ENCODE data around the gene NSMF. TPM values are rescaled to one million over a fixed set of nuclear protein-coding genes. Genes with fewer than 3 reads are reported as not detected.

The NSMF gene
- total and polyA plus RNA-seq, 2 of the 8 experiments (the other 6 are each of a cell fraction or from before 2014, with no cell fraction given) = 56.7 to 65.1 TPM

- ChIA-PET POLR2A (ENCODE audit: partially characterized antibody) (no interaction called here), CTCF (ENCODE audit: partially characterized antibody) (interaction anchor here (1.2 to 1.4 kb wide), 3 partner anchors 8 to 129 kb away, joined by 3 to 5 read pairs (median 4); partner anchors contain the start of gene NRARP)
- H2AK5ac ChIP-seq (ENCODE audit: low read depth, low read length) = no peak overlapping the region
- no peak overlapping the region for H2BK120ac ChIP-seq (replicated peaks; ENCODE audit: low read depth, low read length)
- no peak overlapping the region for H3K9ac ChIP-seq (replicated peaks in 1 of 4; ENCODE audit: extremely low read depth in 1 of 4, low read depth in 3 of 4, low read length in 3 of 4)
- H4K20me1 ChIP-seq (replicated peaks in 1 of 2; ENCODE audit: control insufficient read depth in 1 of 2, insufficient read depth in 2 of 2, low read length in 2 of 2) = peaks cover 0 to 3% of the 10 kb centered on the region in 2 experiments
- FAIRE-seq (no peak), DNase-seq (ENCODE audit: low read depth in 1 of 2, low spot score in 2 of 2) (no peak)
- H3K56ac ChIP-seq (replicated peaks; ENCODE audit: insufficient read length, low read depth, low read length) = no peak overlapping the region
- H3K27ac ChIP-seq (ENCODE audit: low read depth, low read length) = no peak overlapping the region
- no peak overlapping the region for H3K4me3 ChIP-seq (ENCODE audit: extremely low read depth in 1 of 4, insufficient read depth in 2 of 4, low read depth in 3 of 4, low read length in 4 of 4)
- H3K36me3 ChIP-seq (ENCODE audit: control insufficient read depth in 2 of 4, insufficient read depth in 4 of 4, low read length in 3 of 4) = no peaks in the 10 kb centered on the region
- no peak overlapping the region for H2BK20ac ChIP-seq (ENCODE audit: low read length)
- no peak overlapping the region for H2BK5ac ChIP-seq (ENCODE audit: low read depth, low read length)
- no peak overlapping the region for H2BK15ac ChIP-seq (ENCODE audit: low read length)
- no peak overlapping the region for H3K18ac ChIP-seq (ENCODE audit: extremely low read depth, low read length)
- 84% methylated on average over 14 of the region's 23 CpGs; no CpG with 5 or more reads in 1 of the 2 experiments for WGBS, 2 experiments (ENCODE audit: extremely low coverage in 1 of 2, insufficient coverage in 1 of 2, insufficient read length in 1 of 2, insufficient replicate concordance in 2 of 2, low coverage in 1 of 2, low lambda C conversion rate in 2 of 2, missing lambda C conversion rate in 1 of 2)
- no peaks in the 10 kb centered on the region for H3K79me2 ChIP-seq (ENCODE audit: control insufficient read depth in 1 of 2, insufficient read depth in 2 of 2, low read length in 2 of 2)
- no peak overlapping the region for H2BK12ac ChIP-seq (ENCODE audit: low read depth, low read length)
- H4K5ac ChIP-seq (ENCODE audit: insufficient read length, low read depth, low read length) = no peak overlapping the region
- H3K27me3 ChIP-seq (replicated peaks in 1 of 4; ENCODE audit: control insufficient read depth in 3 of 4, extremely low read depth in 1 of 4, insufficient read depth in 3 of 4, low read length in 3 of 4) = no peaks in the 10 kb centered on the region
- no peak overlapping the region; the same call in 1 of the 2 replicates for H4K8ac ChIP-seq (ENCODE audit: extremely low read depth, insufficient read depth, low read length)
- no peak overlapping the region for H3K23ac ChIP-seq (ENCODE audit: insufficient read length)
- peaks cover 0 to 5% (median 0%) of the 10 kb centered on the region in 4 experiments; a peak in 3 of 7 replicates for H3K4me1 ChIP-seq (replicated peaks in 1 of 4; ENCODE audit: control insufficient read depth in 3 of 4, insufficient read depth in 4 of 4, low read length in 3 of 4)
- H3K14ac ChIP-seq (ENCODE audit: insufficient read length) = no peak overlapping the region
- no peaks in the 10 kb centered on the region for H3K23me2 ChIP-seq (ENCODE audit: low read depth, low read length)
- H3K9me3 ChIP-seq (ENCODE audit: insufficient read depth in 2 of 2, low read depth in 1 of 2, low read length in 1 of 2) = no peaks in the 10 kb centered on the region
- H3K79me1 ChIP-seq (ENCODE audit: low read depth, low read length) = peaks cover 11% of the 10 kb centered on the region
- H2AFZ ChIP-seq (ENCODE audit: low read length) = no peak overlapping the region
- H3K4me2 ChIP-seq (ENCODE audit: insufficient read depth in 1 of 2, low read depth in 2 of 2, low read length in 2 of 2) = no peak overlapping the region
- H4K91ac ChIP-seq (replicated peaks; ENCODE audit: insufficient read length, low read length) = no peak overlapping the region
- no peak overlapping the region for H3K4ac ChIP-seq (replicated peaks; ENCODE audit: insufficient read length, low read depth, low read length)
- TF ChIP-seq BACH1 (IDR thresholded peaks at IDR 0.05; ENCODE audit: low read length) = no peak
- no peak for TF ChIP-seq TCF12 (IDR thresholded peaks at IDR 0.05; ENCODE audit: low read depth, low read length)
- TF ChIP-seq TEAD4 (IDR thresholded peaks at IDR 0.05; ENCODE audit: low read depth, low read length) = no peak
These were observed 43.0 kb downstream of the NSMF start for GRCh38 chr9:137416006-137416562.

All from H1 (cell line).